Fibroblast of lung (primary cell): ENCODE results near the gene NEK1.

Experiments used
- CTCF ChIP-seq, 2 donors: IDR thresholded peaks in 1 of 2; conservative IDR thresholded peaks in 1 of 2; 1 replicate in 1 of 2; 2 replicates in 1 of 2; pipeline ENCODE4 v1.5.1; 2011 to 2012; ENCODE audit warnings: low read length in 2 of 2, control low read depth in 1 of 2, inconsistent platforms in 1 of 2, low read depth in 1 of 2, mild to moderate bottlenecking in 1 of 2
- EZH2 ChIP-seq: IDR thresholded peaks from 2 replicates; pipeline ENCODE4 v1.5.1; 2012; ENCODE audit warnings: low read length, control low read depth, mild to moderate bottlenecking; ENCODE audit errors: missing control alignments

- no peak for TF ChIP-seq CTCF (conservative IDR thresholded peaks at IDR 0.05 in 1 of 2, IDR thresholded peaks at IDR 0.05 in 1 of 2; ENCODE audit: low read depth in 1 of 2, low read length in 2 of 2)
- no peak for TF ChIP-seq EZH2
Observed at GRCh38 chr4:169397762-169398161, 214.6 kb downstream of the NEK1 start.
